Fibroblast of skin of right quadriceps (primary cell): Measurements from ENCODE around the gene NLRP3.
"Not testable (repeated sequence)": the region's sequence is repeated elsewhere in the genome, so short reads cannot be mapped to it uniquely, and the experiment has no call there.

Experiments
- DNase-seq: peaks from one replicate; pipeline ENCODE4 v3.0.0-alpha.2; 2013

Gene NLRP3

DNA sequence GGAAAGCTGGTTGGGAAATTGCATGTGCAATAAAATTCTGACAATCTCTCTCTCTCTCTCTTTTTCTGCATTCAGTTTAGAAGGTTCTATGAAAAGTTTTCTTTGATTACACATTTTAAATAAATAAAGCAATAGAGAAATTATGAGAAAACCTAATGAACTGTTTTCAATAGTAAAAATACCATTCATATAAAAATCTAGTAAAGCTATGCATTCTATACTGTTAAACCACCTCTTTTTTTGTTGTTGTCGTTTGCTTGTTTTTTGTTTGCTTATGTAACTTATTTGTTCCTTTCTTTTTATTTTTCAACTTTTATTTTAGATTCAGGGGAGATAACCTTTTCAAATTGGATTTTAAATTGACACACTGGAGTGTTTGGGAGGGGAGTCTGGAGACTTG is 56.1 kb downstream of the NLRP3 start:
- DNase-seq: no peak

DNA sequence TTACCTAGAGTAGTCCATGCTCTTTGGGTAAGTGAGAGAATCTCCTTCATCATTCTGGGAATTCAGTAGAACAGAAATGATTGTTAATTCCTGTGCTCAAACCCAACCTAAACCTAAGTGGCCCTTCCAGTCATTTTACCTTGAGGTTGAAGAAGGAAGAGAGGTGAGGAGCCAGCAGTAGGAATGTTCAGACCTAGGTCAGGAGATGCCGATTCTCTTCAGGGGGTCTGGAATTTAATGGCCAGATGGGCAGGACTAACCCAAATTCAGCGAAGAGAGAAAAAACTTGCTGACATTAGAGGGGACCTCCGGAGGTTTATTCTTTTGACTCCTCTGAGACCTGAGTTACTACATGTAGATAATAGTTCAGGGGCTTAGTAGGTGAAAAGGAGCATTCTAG is 58.4 kb downstream of the NLRP3 start:
- DNase-seq: no peak

DNA sequence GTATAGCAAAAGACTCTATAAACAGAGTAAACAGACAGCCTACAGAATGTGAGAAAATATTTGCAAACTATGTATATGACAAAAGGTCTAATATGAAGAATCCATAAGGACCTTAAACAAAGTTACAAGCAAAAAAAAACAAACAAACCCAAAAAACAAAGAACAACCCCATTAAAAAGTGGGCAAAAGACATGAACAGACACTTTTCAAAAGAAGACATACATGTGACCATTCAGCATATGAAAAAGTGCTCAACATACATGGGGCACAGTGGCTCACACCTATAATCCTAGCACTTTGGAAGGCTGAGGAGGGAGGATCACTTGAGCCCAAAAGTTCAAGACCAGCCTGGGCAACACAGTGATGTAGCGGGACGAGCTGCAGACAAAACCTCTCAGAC is 59.8 kb downstream of the NLRP3 start:
- DNase-seq: no peak

DNA sequence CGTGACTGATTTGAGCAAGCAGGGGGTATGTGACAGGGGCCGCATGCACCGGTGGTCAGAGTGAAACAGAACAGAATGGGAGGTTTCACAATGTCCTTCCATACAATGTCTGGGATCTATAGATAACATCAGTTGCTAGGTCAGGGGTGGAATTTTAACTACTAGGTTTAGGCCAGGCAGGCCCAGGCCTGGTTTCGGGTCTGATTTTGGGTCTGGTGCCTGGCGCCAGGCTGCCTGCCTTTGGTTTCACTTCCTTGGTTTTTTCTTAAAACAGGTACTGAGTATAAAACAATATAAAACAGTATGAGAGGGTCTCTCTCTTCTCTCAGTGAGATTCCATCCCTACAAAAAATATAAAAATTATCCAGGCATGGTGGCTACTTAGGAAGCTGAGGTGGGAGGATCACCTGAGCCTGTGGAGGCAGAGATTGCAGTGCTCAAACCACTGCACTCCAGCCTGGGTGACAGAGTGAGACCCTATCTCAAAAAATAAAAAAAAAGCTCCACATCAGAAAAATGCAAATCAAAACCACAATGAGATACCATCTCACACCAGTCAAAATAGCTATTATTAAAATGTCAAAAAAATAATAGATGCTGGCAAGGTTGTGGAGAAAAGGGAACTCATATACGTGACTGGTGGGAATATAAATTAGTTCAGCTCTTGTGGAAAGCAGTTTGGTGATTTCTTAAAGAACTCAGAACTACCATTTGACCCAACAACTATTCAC is 60.5 kb downstream of the NLRP3 start:
- DNase-seq: not testable (repeated sequence)

DNA sequence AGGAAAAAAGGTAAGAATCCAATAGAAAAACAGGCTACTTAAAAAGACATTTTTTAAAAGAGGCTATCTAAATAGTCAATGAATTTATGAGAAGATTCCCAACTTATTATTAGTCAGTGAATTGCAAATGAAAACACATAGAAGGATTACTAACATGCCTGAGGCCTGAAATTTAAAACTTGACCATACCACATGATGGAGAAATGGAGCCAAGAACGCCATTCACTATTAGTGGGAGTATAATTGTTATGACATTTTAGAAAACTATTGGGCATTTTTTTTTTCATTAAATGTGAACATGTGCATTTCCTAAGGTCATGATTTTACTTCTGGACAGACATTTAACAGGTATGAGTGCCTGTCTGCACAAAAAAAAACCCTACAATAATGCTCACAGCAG is 66.8 kb downstream of the NLRP3 start:
- no peak for DNase-seq

DNA sequence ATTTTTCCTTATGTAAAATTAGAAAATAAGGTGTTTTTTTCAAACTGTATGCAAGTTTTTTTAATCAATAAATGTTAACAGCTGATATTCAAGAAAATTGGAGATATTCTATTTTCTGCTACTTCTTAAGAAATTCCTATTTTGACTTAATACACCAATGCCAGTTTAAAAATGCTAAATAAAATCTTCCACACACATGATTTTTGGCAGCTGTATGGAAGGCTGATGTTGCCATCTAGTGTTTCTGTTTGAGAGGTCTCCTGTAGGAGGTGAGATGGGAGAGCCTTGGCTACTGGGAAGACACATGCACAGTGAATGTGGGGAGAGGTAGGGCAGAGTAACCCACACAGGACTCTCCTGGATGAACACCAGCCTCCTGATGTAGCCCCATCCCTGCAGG is 71.1 kb downstream of the NLRP3 start:
- no peak for DNase-seq

DNA sequence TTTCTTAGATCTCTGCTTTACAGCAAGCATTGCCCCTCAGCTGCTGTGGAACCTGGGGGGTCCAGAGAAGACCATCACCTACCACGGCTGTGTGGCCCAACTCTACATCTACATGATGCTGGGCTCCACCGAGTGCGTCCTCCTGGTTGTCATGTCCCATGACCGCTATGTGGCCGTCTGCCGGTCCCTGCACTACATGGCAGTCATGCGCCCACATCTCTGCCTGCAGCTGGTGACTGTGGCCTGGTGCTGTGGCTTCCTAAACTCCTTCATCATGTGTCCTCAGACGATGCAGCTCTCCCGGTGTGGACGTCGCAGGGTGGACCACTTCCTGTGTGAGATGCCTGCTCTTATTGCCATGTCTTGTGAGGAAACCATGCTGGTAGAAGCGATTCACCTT is 75.4 kb downstream of the NLRP3 start:
- no peak for DNase-seq

DNA sequence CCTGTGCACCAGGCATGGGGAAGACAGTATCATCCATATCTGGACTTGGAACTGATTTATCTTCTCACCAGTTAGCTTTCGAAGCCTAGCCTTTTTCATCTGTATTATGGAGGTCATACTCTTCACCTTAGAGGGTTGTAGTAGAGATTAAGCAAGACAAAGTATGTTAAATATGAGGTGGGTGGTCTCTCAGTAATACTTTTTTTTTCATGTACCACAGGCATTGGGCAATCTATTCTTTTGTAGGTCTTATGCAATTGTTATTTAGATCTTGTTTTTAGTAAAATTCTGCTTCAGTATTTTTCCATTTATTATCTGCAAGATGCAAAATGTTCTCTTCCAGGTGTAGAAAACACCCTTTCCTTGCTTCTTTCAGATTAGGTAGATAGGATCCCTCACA is 77.1 kb downstream of the NLRP3 start:
- DNase-seq: no peak

DNA sequence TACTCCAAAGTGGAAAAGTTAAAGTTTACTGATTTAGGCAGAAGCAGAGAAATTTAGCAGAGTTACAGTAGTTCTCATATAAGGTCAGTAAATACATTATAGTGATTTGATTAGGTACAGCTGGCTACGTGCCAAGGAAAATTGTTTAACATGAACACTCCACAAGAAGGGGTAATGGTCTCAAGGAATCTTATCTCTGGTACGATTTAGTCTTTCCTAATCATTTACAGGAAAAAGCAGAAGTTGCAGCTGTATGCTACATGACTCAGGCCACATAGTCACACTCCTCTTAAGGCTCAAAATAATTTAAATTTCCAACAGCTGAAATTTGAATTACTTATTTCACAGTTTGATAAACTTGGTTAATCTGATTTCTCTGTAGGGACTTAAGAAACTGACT is 78.8 kb downstream of the NLRP3 start:
- no peak for DNase-seq

DNA sequence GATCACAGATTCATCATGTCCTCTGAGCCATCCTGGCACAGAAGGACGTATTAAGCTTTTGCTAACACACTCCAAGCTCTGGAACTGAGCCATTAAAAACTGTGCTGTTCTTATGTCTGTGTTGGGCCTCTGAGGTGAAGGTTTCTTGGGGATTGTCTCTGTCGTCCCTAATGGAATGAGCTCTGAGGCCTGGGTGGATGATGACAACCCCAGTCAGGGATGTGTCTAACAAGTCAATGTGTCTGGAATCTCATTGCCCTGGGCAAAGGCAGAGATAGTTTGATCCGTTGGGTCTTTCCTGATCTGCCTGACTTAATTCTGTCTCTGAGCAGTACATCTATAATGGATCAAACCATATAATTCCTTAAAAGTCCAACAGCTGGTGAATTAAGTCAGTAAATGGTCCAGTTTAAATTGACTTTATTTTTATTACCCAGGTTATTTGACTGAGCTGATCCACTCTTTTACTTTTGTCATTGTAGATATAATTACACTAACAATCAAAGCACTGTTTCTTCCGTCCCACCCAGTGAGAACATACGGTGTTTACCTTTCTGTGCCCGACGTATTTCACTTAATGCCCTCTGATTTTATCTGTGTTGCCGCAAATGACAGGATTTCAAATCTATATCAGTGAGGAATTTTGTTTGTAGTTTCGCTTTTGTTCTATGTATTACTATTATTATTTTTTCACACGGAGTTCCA is 80.8 kb downstream of the NLRP3 start:
- DNase-seq: no peak
